Stomach (tissue), 9 donors: ENCODE results near the gene ACTG1. TPM values are rescaled to one million over a fixed set of nuclear protein-coding genes. Genes with fewer than 3 reads are reported as not detected.
"Not testable (repeated sequence)": the region's sequence is repeated elsewhere in the genome, so short reads cannot be mapped to it uniquely, and the experiment has no call there.

Source experiments
- DNase-seq, 2 donors: peaks; one replicate each; pipeline versions ENCODE4 v3.0.0 to v3.0.0-alpha.2; 2013 to 2019
- H3K27ac ChIP-seq, 5 donors: fragments of 200-600 bp in 4 of 5; sonication (generic) in 4 of 5; one replicate each; pipeline ENCODE4 v1.5.1; 2013 to 2019; ENCODE audit warnings: mild to moderate bottlenecking in 1 of 5, moderate library complexity in 1 of 5
- H3K27me3 ChIP-seq, 3 donors: fragments of 200-600 bp; sonication (generic); one replicate each; pipeline ENCODE4 v1.5.1; 2017 to 2019; ENCODE audit warnings: mixed run types in 1 of 3
- H3K36me3 ChIP-seq, 4 donors: fragments of 200-600 bp; sonication (generic); 1 replicate in 3 of 4; 2 replicates in 1 of 4; pipeline ENCODE4 v1.5.1; 2016 to 2019
- H3K4me1 ChIP-seq, 4 donors: fragments of 200-600 bp; sonication (generic); one replicate each; pipeline ENCODE4 v1.5.1; 2016 to 2019
- H3K4me3 ChIP-seq, 4 donors: fragments of 200-600 bp; sonication (generic) in 3 of 4; one replicate each; pipeline ENCODE4 v1.5.1; 2016 to 2019; ENCODE audit warnings: mild to moderate bottlenecking in 1 of 4
- H3K9me3 ChIP-seq, 4 donors: fragments of 200-600 bp; sonication (generic); one replicate each; pipeline ENCODE4 v1.5.1; 2016 to 2019
- CTCF ChIP-seq, 7 experiments: fragments of 450-650 bp in 4 of 7; fragments of 200-600 bp in 3 of 7; sonication (generic) in 3 of 7; IDR thresholded peaks; one replicate each; pipeline ENCODE4 v1.5.1; 2016 to 2019; ENCODE audit warnings: antibody characterized with exemption in 7 of 7, control low read depth in 2 of 7, mild to moderate bottlenecking in 1 of 7
- EP300 ChIP-seq: sonication (generic); formaldehyde crosslinking; IDR thresholded peaks from one replicate; pipeline ENCODE4 v1.6.1; 2017; ENCODE audit warnings: antibody characterized with exemption
- POLR2A ChIP-seq, 4 donors: fragments of 450-650 bp; IDR thresholded peaks; one replicate each; pipeline ENCODE4 v1.6.1; 2016; ENCODE audit warnings: antibody characterized with exemption in 4 of 4, control low read depth in 2 of 4, mild to moderate bottlenecking in 1 of 4, moderate library complexity in 1 of 4
- POLR2AphosphoS5 ChIP-seq, 3 donors: sonication (generic); formaldehyde crosslinking; IDR thresholded peaks; one replicate each; pipeline ENCODE4 v1.6.1; 2016; ENCODE audit warnings: antibody characterized with exemption in 3 of 3
- WGBS, 5 donors: extraction: QIAGEN DNeasy Blood & Tissue Kit in 3 of 5; methylation state at CpG; one replicate each; pipeline versions ENCODE4 v1.1.5 to v1.1.7; 2013 to 2018; 5-methylcytosine and 5-hydroxymethylcytosine counted together
- intact Hi-C: fragments of 100-400 bp; cut with DNase I; formaldehyde crosslinking; loops from one replicate; pipeline ENCODE4 v1.15.1; 2023; ENCODE audit warnings: low total_unique reads
- polyA plus RNA-seq, 3 donors: library from polyadenylated mRNA; stranded (reverse); fragments of 200-250 nt; gene quantifications; one replicate each; pipeline ENCODE4 v1.2.3, GENCODE V29; 2013
- total RNA-seq, 5 donors: library from RNA; depleted of rRNA; stranded (reverse); fragments of >200 nt; gene quantifications; one replicate each; pipeline versions ENCODE4 v1.1.0 to v1.2.3, GENCODE V29; 2014 to 2016
- donor health status: healthy with polysubstance abuse.
- donor health status: Bipolar disorder and iron deficiency.
- donor health status: healthy.

Gene ACTG1
- total and polyA plus RNA-seq, 8 donors = 978 to 2,952 (median 1,922) TPM

- Histone ChIP-seq H3K9me3 (no peaks in the 10 kb centered on the region), H3K27me3 (peaks cover 0 to 58% (median 25%) of the 10 kb centered on the region in 3 donors), H3K4me1 (peaks cover 18 to 25% (median 23%) of the 10 kb centered on the region in 4 donors), H3K4me3 (no peak overlapping the region), H3K36me3 (peaks cover 0 to 16% (median 13%) of the 10 kb centered on the region in 4 donors), H3K27ac (no peak overlapping the region)
- DNase-seq = no peak
- TF ChIP-seq CTCF (IDR thresholded peaks at IDR 0.05) (no peak), EP300 (no peak), POLR2A (IDR thresholded peaks at IDR 0.05) (no peak), POLR2AphosphoS5 (IDR thresholded peaks at IDR 0.05) (no peak)
- 58 to 68% (median 61%) methylated on average over 4 to 6 of the region's 6 CpGs for WGBS, 5 donors
- intact Hi-C loops = no loop called here
Measured at GRCh38 chr17:81534157-81535006, 21.8 kb upstream of the ACTG1 start.

GRCh38 chr17:81533339-81534141, 20.9 kb upstream of the ACTG1 start:
- TF ChIP-seq POLR2AphosphoS5 (IDR thresholded peaks at IDR 0.05) (no peak), POLR2A (IDR thresholded peaks at IDR 0.05) (no peak), EP300 (no peak), CTCF (IDR thresholded peaks at IDR 0.05) (no peak)
- Histone ChIP-seq H3K36me3 (peaks cover 0 to 8% (median 5%) of the 10 kb centered on the region in 4 donors), H3K9me3 (no peaks in the 10 kb centered on the region), H3K4me1 (peaks cover 18 to 25% (median 23%) of the 10 kb centered on the region in 4 donors), H3K27me3 (peaks cover 3 to 66% (median 25%) of the 10 kb centered on the region in 3 donors), H3K4me3 (no peak overlapping the region), H3K27ac (no peak overlapping the region)
- 57 to 72% (median 66%) methylated on average over 7 to 21 of the region's 21 CpGs for WGBS, 5 donors
- intact Hi-C loops = no loop called here
- no peak for DNase-seq

GRCh38 chr17:81532490-81533287, 20.1 kb upstream of the ACTG1 start:
- 84 to 93% (median 91%) methylated on average over 5 to 11 of the region's 11 CpGs for WGBS, 5 donors
- Histone ChIP-seq H3K36me3 (no peaks in the 10 kb centered on the region), H3K4me3 (no peak overlapping the region), H3K4me1 (peaks cover 19 to 26% (median 25%) of the 10 kb centered on the region in 4 donors), H3K27me3 (peaks cover 8 to 66% (median 28%) of the 10 kb centered on the region in 3 donors), H3K9me3 (no peaks in the 10 kb centered on the region), H3K27ac (no peak overlapping the region)
- TF ChIP-seq POLR2AphosphoS5 (IDR thresholded peaks at IDR 0.05) = no peak
- no peak for TF ChIP-seq CTCF (IDR thresholded peaks at IDR 0.05)
- no peak for TF ChIP-seq EP300
- TF ChIP-seq POLR2A (IDR thresholded peaks at IDR 0.05) = no peak
- intact Hi-C loops = no loop called here
- no peak for DNase-seq

GRCh38 chr17:81531998-81532404, 19.4 kb upstream of the ACTG1 start:
- 81 to 98% (median 96%) methylated on average over 3 of the region's 3 CpGs for WGBS, 5 donors
- H3K36me3 ChIP-seq, H3K4me3 ChIP-seq, H3K27ac ChIP-seq, intact Hi-C loops, DNase-seq, H3K9me3 ChIP-seq: not testable (repeated sequence)
- Histone ChIP-seq H3K4me1 (peaks cover 14 to 26% (median 24%) of the 10 kb centered on the region in 4 donors), H3K27me3 (peaks cover 11 to 66% (median 28%) of the 10 kb centered on the region in 3 donors)

- H3K9me3 ChIP-seq, H3K36me3 ChIP-seq, intact Hi-C loops, H3K27ac ChIP-seq, H3K4me3 ChIP-seq, DNase-seq: not testable (repeated sequence)
- H3K4me1 ChIP-seq = peaks cover 6 to 17% (median 14%) of the 10 kb centered on the region in 4 donors
- WGBS, 5 donors = 80 to 90% (median 81%) methylated on average over 6 of the region's 6 CpGs
- peaks cover 16 to 66% (median 19%) of the 10 kb centered on the region in 3 donors for H3K27me3 ChIP-seq
Measured at GRCh38 chr17:81531013-81531412, 18.4 kb upstream of the ACTG1 start.
